ENCODE data around the gene ZNF219. TPM values are rescaled to one million over a fixed set of nuclear protein-coding genes. Genes with fewer than 3 reads are reported as not detected.

Gene ZNF219
- total RNA-seq, 1 donor from 2014 or later, result 23.9 TPM

GRCh38 chr14:21061347-21061668 is 37.1 kb downstream of the ZNF219 start:
- H3K27ac Mint-ChIP-seq (ENCODE audit: unreplicated experiment), result no peak overlapping the region
- H3K4me1 Mint-ChIP-seq (ENCODE audit: low read depth), result peaks cover 46% of the 10 kb centered on the region
- H3K27me3 Mint-ChIP-seq (ENCODE audit: low read depth), result no peaks in the 10 kb centered on the region
- H3K9me3 Mint-ChIP-seq (ENCODE audit: low read depth), result no peaks in the 10 kb centered on the region
- TF ChIP-seq CTCF (IDR thresholded peaks at IDR 0.05), result no peak
- H3K36me3 Mint-ChIP-seq (ENCODE audit: low read depth), result no peaks in the 10 kb centered on the region
- no peak for DNase-seq (ENCODE audit: low spot score)
- H3K4me3 Mint-ChIP-seq (ENCODE audit: unreplicated experiment), result no peak overlapping the region

- no peak overlapping the region for H3K4me3 Mint-ChIP-seq (ENCODE audit: unreplicated experiment)
- no peaks in the 10 kb centered on the region for H3K36me3 Mint-ChIP-seq (ENCODE audit: low read depth)
- TF ChIP-seq CTCF (IDR thresholded peaks at IDR 0.05), result no peak
Measured at GRCh38 chr14:21060614-21061346, 37.7 kb downstream of the ZNF219 start.

GRCh38 chr14:21059842-21060613 is 38.4 kb downstream of the ZNF219 start:
- Mint-ChIP-seq H3K4me3 (ENCODE audit: unreplicated experiment) (no peak overlapping the region), H3K27ac (ENCODE audit: unreplicated experiment) (no peak overlapping the region), H3K27me3 (ENCODE audit: low read depth) (no peaks in the 10 kb centered on the region), H3K9me3 (ENCODE audit: low read depth) (no peaks in the 10 kb centered on the region), H3K4me1 (ENCODE audit: low read depth) (peaks cover 46% of the 10 kb centered on the region), H3K36me3 (ENCODE audit: low read depth) (no peaks in the 10 kb centered on the region)
- DNase-seq (ENCODE audit: low spot score), result no peak
- TF ChIP-seq CTCF (IDR thresholded peaks at IDR 0.05), result no peak

More at GRCh38 chr14:21060614-21061346, 37.7 kb downstream of the ZNF219 start:
- Mint-ChIP-seq H3K27me3 (ENCODE audit: low read depth) (no peaks in the 10 kb centered on the region), H3K27ac (ENCODE audit: unreplicated experiment) (no peak overlapping the region), H3K9me3 (ENCODE audit: low read depth) (no peaks in the 10 kb centered on the region), H3K4me1 (ENCODE audit: low read depth) (peaks cover 46% of the 10 kb centered on the region)
- DNase-seq (ENCODE audit: low spot score), result no peak

- no peak overlapping the region for H3K4me3 Mint-ChIP-seq (ENCODE audit: unreplicated experiment)
Measured at GRCh38 chr14:21058903-21059302, 39.6 kb downstream of the ZNF219 start.

More at GRCh38 chr14:21058903-21059302, 39.6 kb downstream of the ZNF219 start:
- Mint-ChIP-seq H3K9me3 (ENCODE audit: low read depth) (no peaks in the 10 kb centered on the region), H3K27me3 (ENCODE audit: low read depth) (no peaks in the 10 kb centered on the region), H3K36me3 (ENCODE audit: low read depth) (no peaks in the 10 kb centered on the region), H3K27ac (ENCODE audit: unreplicated experiment) (no peak overlapping the region), H3K4me1 (ENCODE audit: low read depth) (peaks cover 44% of the 10 kb centered on the region)
- no peak for DNase-seq (ENCODE audit: low spot score)
- no peak for TF ChIP-seq CTCF (IDR thresholded peaks at IDR 0.05)
